Measurements from ENCODE around the gene CREBRF.

DNA sequence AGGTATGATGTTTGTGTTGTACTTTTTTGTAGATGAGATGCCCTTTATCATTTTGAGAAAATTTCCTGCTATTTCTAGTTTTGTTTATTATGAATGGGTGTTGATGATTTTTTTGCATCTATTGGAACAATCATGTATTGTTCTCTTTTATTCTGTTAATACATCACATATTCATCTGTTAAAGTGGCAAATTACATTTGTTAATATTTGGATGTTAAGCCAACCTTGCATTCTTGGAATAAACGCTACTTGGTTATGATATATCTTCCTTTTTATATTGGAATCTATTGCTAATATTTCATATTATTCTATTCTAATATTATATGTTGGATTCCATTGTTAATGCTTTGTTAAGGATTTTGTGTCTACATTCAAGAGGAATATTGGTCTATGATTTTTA lies 63.6 kb downstream of the CREBRF start:
- no peak for TF ChIP-seq MAX (IDR thresholded peaks at IDR 0.05)
- TF ChIP-seq EGR1 (IDR thresholded peaks at IDR 0.05; ENCODE audit: low read depth in 2 of 2), result no peak
- no peak for TF ChIP-seq HNF4G (IDR thresholded peaks at IDR 0.05)
- no peak for TF ChIP-seq TAF1 (conservative IDR thresholded peaks at IDR 0.05)
- TF ChIP-seq, protein P1, sequence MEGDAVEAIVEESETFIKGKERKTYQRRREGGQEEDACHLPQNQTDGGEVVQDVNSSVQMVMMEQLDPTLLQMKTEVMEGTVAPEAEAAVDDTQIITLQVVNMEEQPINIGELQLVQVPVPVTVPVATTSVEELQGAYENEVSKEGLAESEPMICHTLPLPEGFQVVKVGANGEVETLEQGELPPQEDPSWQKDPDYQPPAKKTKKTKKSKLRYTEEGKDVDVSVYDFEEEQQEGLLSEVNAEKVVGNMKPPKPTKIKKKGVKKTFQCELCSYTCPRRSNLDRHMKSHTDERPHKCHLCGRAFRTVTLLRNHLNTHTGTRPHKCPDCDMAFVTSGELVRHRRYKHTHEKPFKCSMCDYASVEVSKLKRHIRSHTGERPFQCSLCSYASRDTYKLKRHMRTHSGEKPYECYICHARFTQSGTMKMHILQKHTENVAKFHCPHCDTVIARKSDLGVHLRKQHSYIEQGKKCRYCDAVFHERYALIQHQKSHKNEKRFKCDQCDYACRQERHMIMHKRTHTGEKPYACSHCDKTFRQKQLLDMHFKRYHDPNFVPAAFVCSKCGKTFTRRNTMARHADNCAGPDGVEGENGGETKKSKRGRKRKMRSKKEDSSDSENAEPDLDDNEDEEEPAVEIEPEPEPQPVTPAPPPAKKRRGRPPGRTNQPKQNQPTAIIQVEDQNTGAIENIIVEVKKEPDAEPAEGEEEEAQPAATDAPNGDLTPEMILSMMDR (IDR thresholded peaks at IDR 0.05; ENCODE audit: low read depth, low read length, missing input control), result no peak
- TF ChIP-seq FOXA1 (IDR thresholded peaks at IDR 0.05), result no peak
- no peak for TF ChIP-seq HNF4A (conservative IDR thresholded peaks at IDR 0.05)
- TF ChIP-seq JUND (IDR thresholded peaks at IDR 0.05), result no peak
